HEK293T (cell line): ENCODE measurements around the gene PGBD5.

ENCODE experiments used
- CTBP1 ChIP-seq: fragments of 450-650 bp; IDR thresholded peaks from 2 replicates; pipeline ENCODE4 v1.6.1; 2016; ENCODE audit warnings: borderline replicate concordance
- ELF4 ChIP-seq: fragments of 450-650 bp; IDR thresholded peaks from 2 replicates; pipeline ENCODE4 v1.6.1; 2017; ENCODE audit warnings: antibody characterized with exemption

GRCh38 chr1:230415405-230416132 is 10.6 kb downstream of the PGBD5 start:
- TF ChIP-seq CTBP1, result no peak
- no peak for TF ChIP-seq ELF4
